H1 (cell line): ENCODE results near the gene SLC6A8. TPM values are rescaled to one million over a fixed set of nuclear protein-coding genes. Genes with fewer than 3 reads are reported as not detected.
A peak's percentile ranks its signal among the peaks of the same experiment; 100 is the strongest.

ENCODE experiments used
- CTCF ChIA-PET: fragments of 300-600 bp; sonication (Branson Sonifier 250); formaldehyde crosslinking; loops from one replicate; lab custom pipeline; 2021; ENCODE audit not compliant: partially characterized antibody; lab: Charles Lee
- POLR2A ChIA-PET: fragments of 300-600 bp; sonication (Branson Sonifier 250); formaldehyde crosslinking; loops from one replicate; lab custom pipeline; 2021; ENCODE audit warnings: inconsistent platforms; ENCODE audit not compliant: partially characterized antibody; lab: Charles Lee
- DNase-seq, 2 experiments: peaks; one replicate each; pipeline versions ENCODE4 v3.0.0 to v3.0.0-alpha.2; 2010 to 2022; ENCODE audit warnings: low spot score in 2 of 2, low read depth in 1 of 2, mixed read lengths in 1 of 2
- FAIRE-seq: peaks from 2 replicates; lab custom pipeline; 2011; peaks lifted over from hg19 to GRCh38; lab: Jason Lieb, UNC
- H2AFZ ChIP-seq: 2 replicates; pipeline ENCODE4 v1.8.1; 2012; ENCODE audit warnings: low read length, inconsistent platforms
- H2AK5ac ChIP-seq: 2 replicates; pipeline ENCODE4 v1.6.1; 2013; ENCODE audit warnings: low read depth, low read length
- H2BK120ac ChIP-seq: replicated peaks from 2 replicates; pipeline ENCODE3; 2013; ENCODE audit warnings: low read depth, low read length, inconsistent platforms
- H2BK12ac ChIP-seq: 2 replicates; pipeline ENCODE4 v1.6.1; 2013; ENCODE audit warnings: low read depth, low read length
- H2BK15ac ChIP-seq: 2 replicates; pipeline ENCODE4 v1.6.1; 2013; ENCODE audit warnings: low read length
- H2BK20ac ChIP-seq: 2 replicates; pipeline ENCODE4 v1.6.1; 2013; ENCODE audit warnings: low read length
- H2BK5ac ChIP-seq: 2 replicates; pipeline ENCODE4 v1.6.1; 2013; ENCODE audit warnings: low read depth, low read length
- H3K14ac ChIP-seq: 2 replicates; pipeline ENCODE4 v1.6.1; 2013; ENCODE audit warnings: inconsistent platforms; ENCODE audit not compliant: insufficient read length
- H3K18ac ChIP-seq: 2 replicates; pipeline ENCODE4 v1.6.1; 2013; ENCODE audit warnings: low read length; ENCODE audit errors: extremely low read depth
- H3K23ac ChIP-seq: 2 replicates; pipeline ENCODE4 v1.6.1; 2013; ENCODE audit warnings: inconsistent platforms; ENCODE audit not compliant: insufficient read length
- H3K23me2 ChIP-seq: 2 replicates; pipeline ENCODE4 v1.6.1; 2013; ENCODE audit warnings: low read depth, low read length
- H3K27ac ChIP-seq: 2 replicates; pipeline ENCODE4 v1.6.1; 2011; ENCODE audit warnings: low read depth, low read length, inconsistent platforms
- H3K27me3 ChIP-seq, 4 experiments: replicated peaks in 1 of 4; 1 replicate in 1 of 4; 2 replicates in 3 of 4; pipeline versions ENCODE4 v1.6.1 to v1.8.1; 2011 to 2013; ENCODE audit warnings: low read length in 3 of 4, mild to moderate bottlenecking in 3 of 4, inconsistent platforms in 2 of 4, mixed read lengths in 2 of 4, moderate library complexity in 1 of 4; ENCODE audit not compliant: control insufficient read depth in 3 of 4, insufficient read depth in 3 of 4; ENCODE audit errors: extremely low read depth in 1 of 4
- H3K36me3 ChIP-seq, 4 experiments: 2 replicates each; pipeline versions ENCODE4 v1.6.1 to v1.8.1; 2011 to 2013; ENCODE audit warnings: mild to moderate bottlenecking in 4 of 4, low read length in 3 of 4, moderate library complexity in 2 of 4, control low read depth in 1 of 4, inconsistent platforms in 1 of 4; ENCODE audit not compliant: insufficient read depth in 4 of 4, control insufficient read depth in 2 of 4
- H3K4ac ChIP-seq: replicated peaks from 2 replicates; pipeline ENCODE3; 2013; ENCODE audit warnings: low read length, low read depth, mixed read lengths, inconsistent platforms; ENCODE audit not compliant: insufficient read length
- H3K4me1 ChIP-seq, 4 experiments: replicated peaks in 1 of 4; 1 replicate in 1 of 4; 2 replicates in 3 of 4; pipeline versions ENCODE4 v1.6.1 to v1.8.1; 2011 to 2013; ENCODE audit warnings: low read length in 3 of 4, inconsistent platforms in 2 of 4, mixed read lengths in 1 of 4; ENCODE audit not compliant: insufficient read depth in 4 of 4, control insufficient read depth in 3 of 4
- H3K4me2 ChIP-seq, 2 experiments: 2 replicates each; pipeline versions ENCODE4 v1.6.1 to v1.8.1; 2011 to 2013; ENCODE audit warnings: low read depth in 2 of 2, low read length in 2 of 2, control low read depth in 1 of 2, inconsistent platforms in 1 of 2, mild to moderate bottlenecking in 1 of 2; ENCODE audit not compliant: insufficient read depth in 1 of 2
- H3K4me3 ChIP-seq, 4 experiments: fragments of 200-600, 300-600 bp in 1 of 4; sonication (generic), shearing (Covaris generic), sonication (Bioruptor Twin) in 1 of 4; 2 replicates each; pipeline versions ENCODE4 v1.5.1 to v1.8.1; 2011 to 2016; ENCODE audit warnings: low read length in 4 of 4, low read depth in 3 of 4, control low read depth in 2 of 4, inconsistent platforms in 2 of 4, mild to moderate bottlenecking in 2 of 4, mixed read lengths in 1 of 4, moderate library complexity in 1 of 4; ENCODE audit not compliant: insufficient read depth in 2 of 4; ENCODE audit errors: extremely low read depth in 1 of 4
- H3K56ac ChIP-seq: replicated peaks from 2 replicates; pipeline ENCODE3; 2013; ENCODE audit warnings: low read depth, mild to moderate bottlenecking, mixed read lengths, low read length, inconsistent platforms; ENCODE audit not compliant: insufficient read length
- H3K79me1 ChIP-seq: 2 replicates; pipeline ENCODE4 v1.6.1; 2013; ENCODE audit warnings: low read depth, low read length, control low read depth
- H3K79me2 ChIP-seq, 2 experiments: 2 replicates each; pipeline versions ENCODE4 v1.6.1 to v1.8.1; 2012 to 2013; ENCODE audit warnings: low read length in 2 of 2, mild to moderate bottlenecking in 2 of 2, inconsistent platforms in 1 of 2; ENCODE audit not compliant: insufficient read depth in 2 of 2, control insufficient read depth in 1 of 2
- H3K9ac ChIP-seq, 4 experiments: replicated peaks in 1 of 4; 1 replicate in 1 of 4; 2 replicates in 3 of 4; pipeline versions ENCODE4 v1.6.1 to v1.8.1; 2011 to 2013; ENCODE audit warnings: low read depth in 3 of 4, low read length in 3 of 4, control low read depth in 2 of 4, mild to moderate bottlenecking in 2 of 4, moderate library complexity in 2 of 4, inconsistent platforms in 1 of 4; ENCODE audit errors: extremely low read depth in 1 of 4
- H3K9me3 ChIP-seq, 2 experiments: 2 replicates each; pipeline versions ENCODE4 v1.6.1 to v1.8.1; 2012 to 2013; ENCODE audit warnings: mild to moderate bottlenecking in 2 of 2, moderate library complexity in 2 of 2, control low read depth in 1 of 2, inconsistent platforms in 1 of 2, low read depth in 1 of 2, low read length in 1 of 2, mixed read lengths in 1 of 2; ENCODE audit not compliant: insufficient read depth in 2 of 2
- H4K20me1 ChIP-seq, 2 experiments: replicated peaks in 1 of 2; 2 replicates each; pipeline versions ENCODE3 to v1.8.1; 2011 to 2013; ENCODE audit warnings: inconsistent platforms in 2 of 2, low read length in 2 of 2, mild to moderate bottlenecking in 1 of 2; ENCODE audit not compliant: insufficient read depth in 2 of 2, control insufficient read depth in 1 of 2
- H4K5ac ChIP-seq: 2 replicates; pipeline ENCODE4 v1.6.1; 2013; ENCODE audit warnings: low read length, low read depth, mixed read lengths, inconsistent platforms; ENCODE audit not compliant: insufficient read length
- H4K8ac ChIP-seq: 2 replicates; pipeline ENCODE4 v1.8.0; 2013; ENCODE audit warnings: mild to moderate bottlenecking, moderate library complexity, low read length, inconsistent platforms; ENCODE audit not compliant: insufficient read depth; ENCODE audit errors: extremely low read depth
- H4K91ac ChIP-seq: replicated peaks from 2 replicates; pipeline ENCODE3; 2013; ENCODE audit warnings: low read length, mixed read lengths, inconsistent platforms; ENCODE audit not compliant: insufficient read length
- BACH1 ChIP-seq: IDR thresholded peaks from 2 replicates; pipeline ENCODE4 v1.6.1; 2012; ENCODE audit warnings: low read length, improper control_type of control experiment
- NANOG ChIP-seq: IDR thresholded peaks from 2 replicates; pipeline ENCODE4 v1.6.1; 2011; ENCODE audit warnings: low read length, low read depth, mild to moderate bottlenecking, inconsistent platforms; ENCODE audit not compliant: insufficient read depth, poor library complexity, severe bottlenecking
- POLR2AphosphoS5 ChIP-seq: IDR thresholded peaks from 2 replicates; pipeline ENCODE4 v1.6.1; 2011; ENCODE audit warnings: low read depth, low read length
- RFX5 ChIP-seq: IDR thresholded peaks from 2 replicates; pipeline ENCODE4 v1.6.1; 2011; ENCODE audit warnings: low read depth, low read length, improper control_type of control experiment, borderline replicate concordance
- SP2 ChIP-seq: IDR thresholded peaks from 2 replicates; pipeline ENCODE4 v1.6.1; 2012; ENCODE audit warnings: mild to moderate bottlenecking, low read length, inconsistent platforms
- TAF1 ChIP-seq: IDR thresholded peaks from 2 replicates; pipeline ENCODE4 v1.6.1; 2011; ENCODE audit warnings: mild to moderate bottlenecking, low read depth, low read length
- WGBS, 2 experiments: shearing (Covaris generic) in 1 of 2; methylation state at CpG; one replicate each; pipeline versions ENCODE4 v1.1.6 to v1.1.7; 2013 to 2015; ENCODE audit warnings: low lambda C conversion rate in 2 of 2, mixed read lengths in 2 of 2, inconsistent platforms in 1 of 2, low coverage in 1 of 2, missing lambda C conversion rate in 1 of 2; ENCODE audit not compliant: insufficient replicate concordance in 2 of 2, insufficient coverage in 1 of 2, insufficient read length in 1 of 2; ENCODE audit errors: extremely low coverage in 1 of 2, missing lambda C conversion rate in 1 of 2; 5-methylcytosine and 5-hydroxymethylcytosine counted together
- polyA plus RNA-seq, 7 experiments: library from polyadenylated mRNA; depleted of rRNA in 3 of 7; stranded (reverse) in 5 of 7; unstranded in 2 of 7; fragments of >200 nt in 5 of 7; fragments of 200-250 nt in 2 of 7; gene quantifications; 1 replicate in 5 of 7; 2 replicates in 1 of 7; 4 replicates in 1 of 7; pipeline versions ENCODE4 v1.2.1 to v1.2.3, GENCODE V29; 2011 to 2013; ENCODE audit warnings: missing spikeins in 2 of 7, mixed read lengths in 2 of 7
- total RNA-seq: library from RNA; stranded (reverse); fragmentation: NEBNext Ultra II Directional; extraction: Animal tissue kit (Norgen Biotek cat#: 25700); gene quantifications from 2 replicates; pipeline ENCODE4 v1.2.1, GENCODE V29; 2021

The SLC6A8 gene
- total and polyA plus RNA-seq, 2 of the 8 experiments (the other 6 are each of a cell fraction or from before 2014, with no cell fraction given) = 87.7 to 94.7 TPM

DNA sequence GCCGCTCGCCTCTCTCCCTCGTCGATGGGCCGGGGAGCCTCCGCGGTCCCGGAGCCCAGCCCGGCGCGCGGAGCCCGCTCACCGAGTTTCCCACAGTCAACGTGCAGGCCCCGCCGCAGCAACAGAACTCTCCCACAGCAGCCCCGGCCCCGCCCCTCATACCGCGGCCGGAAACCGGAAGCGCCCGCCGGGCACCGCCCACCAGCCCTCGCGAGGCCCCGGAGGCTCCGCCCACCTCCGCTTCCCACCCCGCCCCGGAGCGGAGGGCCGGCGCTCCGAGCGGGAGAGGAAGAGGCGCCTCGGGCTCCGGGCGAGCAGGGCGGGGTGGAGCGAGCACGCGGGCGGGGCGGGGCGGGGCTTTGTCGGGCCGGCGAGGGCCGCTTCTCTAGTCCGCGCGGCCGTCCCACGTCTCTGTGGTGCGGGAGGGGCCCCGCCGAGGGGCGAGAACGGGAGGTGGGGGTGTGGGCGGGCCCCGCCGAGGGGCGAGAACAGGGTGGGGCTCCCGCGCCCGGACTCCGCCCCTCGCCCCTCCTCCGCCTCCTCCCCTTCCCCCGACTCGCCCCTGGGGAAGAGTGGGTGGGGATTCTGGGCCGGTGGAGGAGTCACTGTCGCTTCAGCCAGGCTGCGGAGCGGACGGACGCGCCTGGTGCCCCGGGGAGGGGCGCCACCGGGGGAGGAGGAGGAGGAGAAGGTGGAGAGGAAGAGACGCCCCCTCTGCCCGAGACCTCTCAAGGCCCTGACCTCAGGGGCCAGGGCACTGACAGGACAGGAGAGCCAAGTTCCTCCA, 36.7 kb downstream of the SLC6A8 start, which contains the start of the genes ABCD1 and BCAP31:
Gene ABCD1 (plus strand): TSS at position 605 of the 787 bp plus-strand sequence. CDS start 411 bp downstream, outside the sequence.
Gene BCAP31 (minus strand): TSS at position 136 of the 787 bp plus-strand sequence. CDS start 1,143 bp downstream, outside the sequence.
- Histone ChIP-seq H3K4me1 (peaks cover 0 to 24% (median 13%) of the 10 kb centered on the region in 4 experiments; a peak in 6 of 7 replicates), H4K5ac (no peak within 1 kb of the TSS), H3K4ac (no peak within 1 kb of the TSS), H2BK5ac (peak within 1 kb of the TSS; percentile 44; the same call in 1 of the 2 replicates), H3K9ac (peak within 1 kb of the TSS in 3 of 4 experiments; percentile 34 to 65 (median 55); a peak in 4 of 7 replicates), H3K4me3 (peak within 1 kb of the TSS; percentile 45 to 88 (median 66)), H3K56ac (peak within 1 kb of the TSS; percentile 39), H3K79me1 (peaks cover 3% of the 10 kb centered on the region; the same call in 1 of the 2 replicates), H3K4me2 (peak within 1 kb of the TSS; percentile 66 to 92), H4K91ac (peak within 1 kb of the TSS; percentile 40), H3K23ac (no peak within 1 kb of the TSS), H3K9me3 (no peaks in the 10 kb centered on the region), H2AFZ (no peak within 1 kb of the TSS), H3K23me2 (peaks cover 5% of the 10 kb centered on the region; the same call in 1 of the 2 replicates), H3K27me3 (no peaks in the 10 kb centered on the region), H2BK12ac (no peak within 1 kb of the TSS), H2BK120ac (no peak within 1 kb of the TSS), H3K36me3 (peaks cover 3 to 18% (median 14%) of the 10 kb centered on the region in 4 experiments; a peak in 7 of 8 replicates), H3K18ac (no peak within 1 kb of the TSS), H3K79me2 (peaks cover 0 to 20% of the 10 kb centered on the region in 2 experiments; a peak in 2 of 4 replicates), H4K8ac (no peak within 1 kb of the TSS), H4K20me1 (peaks cover 4 to 19% of the 10 kb centered on the region in 2 experiments), H2BK20ac (no peak within 1 kb of the TSS), H2BK15ac (no peak within 1 kb of the TSS), H2AK5ac (no peak within 1 kb of the TSS), H3K27ac (no peak within 1 kb of the TSS; the same call in 1 of the 2 replicates), H3K14ac (no peak within 1 kb of the TSS)
- ChIA-PET CTCF (interaction anchor here (1.9 kb wide), 1 partner anchor 15 kb away, joined by 10 read pairs; no protein-coding TSS in a partner anchor), POLR2A (interaction anchor here (0.6 to 1.4 kb wide), 3 partner anchors 38 to 81 kb away, joined by 3 read pairs; no protein-coding TSS in a partner anchor)
- peak; percentile 29 to 87 for DNase-seq
- FAIRE-seq = no peak
- WGBS, 2 experiments = no CpG with 5 or more reads among the region's 88 CpGs
- peak; percentile 44; the same call in 1 of the 2 replicates for TF ChIP-seq TAF1
- no peak for TF ChIP-seq POLR2AphosphoS5
- TF ChIP-seq NANOG = no peak
- TF ChIP-seq RFX5 = no peak
- TF ChIP-seq BACH1 = no peak
- TF ChIP-seq SP2 = no peak
